Measurements from ENCODE around the gene FNDC5. TPM values are rescaled to one million over a fixed set of nuclear protein-coding genes. Genes with fewer than 3 reads are reported as not detected.

FNDC5 gene
- total RNA-seq, 2 experiments from 2014 or later = not detected

DNA sequence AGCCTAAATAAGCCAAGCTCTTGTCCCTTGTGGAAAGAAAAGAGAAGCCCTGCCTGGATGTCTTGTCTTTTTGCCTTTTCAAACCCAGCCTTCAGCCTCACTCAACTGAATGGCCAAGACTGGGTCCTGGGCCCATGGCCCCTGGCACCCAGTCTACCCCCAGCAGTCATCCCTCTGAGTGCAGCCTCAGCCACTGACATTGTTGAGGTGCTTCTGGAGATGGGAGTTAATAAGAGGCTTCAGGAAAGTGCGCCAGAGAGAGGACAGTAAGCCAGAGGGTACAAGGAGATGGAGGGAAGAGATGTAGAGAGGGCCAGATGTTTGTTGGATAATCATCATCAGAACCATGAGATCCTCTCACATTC, 6.8 kb downstream of the FNDC5 start:
- no peak for TF ChIP-seq CTCF (IDR thresholded peaks at IDR 0.05)
- H3K9me3 Mint-ChIP-seq = no peaks in the 10 kb centered on the region
- Histone ChIP-seq H3K27me3 (ENCODE audit: control insufficient read depth in 1 of 2, insufficient read depth in 2 of 2, low read length in 2 of 2) (no peaks in the 10 kb centered on the region), H3K9me3 (ENCODE audit: control insufficient read depth in 1 of 2, insufficient read depth in 1 of 2, low read length in 2 of 2) (no peaks in the 10 kb centered on the region), H3K27ac (ENCODE audit: low read depth in 1 of 2, low read length in 2 of 2) (no peak overlapping the region), H3K36me3 (ENCODE audit: insufficient read depth, low read length) (peaks cover 19% of the 10 kb centered on the region), H3K4me3 (ENCODE audit: low read length) (no peak overlapping the region), H3K4me1 (ENCODE audit: insufficient read depth, low read length) (no peaks in the 10 kb centered on the region)
- DNase-seq (no peak), ATAC-seq (ENCODE audit: poor library complexity) (no peak)
- H3K27me3 Mint-ChIP-seq = peaks cover 6% of the 10 kb centered on the region
- no peak overlapping the region for H3K4me3 Mint-ChIP-seq
- ChIA-PET POLR2A (no interaction called here), CTCF (no interaction called here)
- H3K27ac Mint-ChIP-seq = no peak overlapping the region
- peaks cover 37% of the 10 kb centered on the region for H3K36me3 Mint-ChIP-seq (ENCODE audit: low read depth)
- no peaks in the 10 kb centered on the region for H3K4me1 Mint-ChIP-seq (ENCODE audit: low read depth)
- intact Hi-C loops (cut with DNase I, micrococcal nuclease) = no loop called here

GRCh38 chr1:32863218-32863880, 7.4 kb downstream of the FNDC5 start:
- Mint-ChIP-seq H3K4me1 (ENCODE audit: low read depth) (no peaks in the 10 kb centered on the region), H3K36me3 (ENCODE audit: low read depth) (peaks cover 42% of the 10 kb centered on the region), H3K4me3 (no peak overlapping the region), H3K27me3 (peaks cover under 1% of the 10 kb centered on the region), H3K9me3 (no peaks in the 10 kb centered on the region), H3K27ac (no peak overlapping the region)
- CTCF ChIA-PET = interaction anchor here (1.2 kb wide), 1 partner anchor 13 kb away, joined by 4 read pairs; no protein-coding TSS in a partner anchor
- ATAC-seq (ENCODE audit: poor library complexity) = no peak
- Histone ChIP-seq H3K9me3 (ENCODE audit: control insufficient read depth in 1 of 2, insufficient read depth in 1 of 2, low read length in 2 of 2) (no peaks in the 10 kb centered on the region), H3K4me1 (ENCODE audit: insufficient read depth, low read length) (no peaks in the 10 kb centered on the region), H3K27me3 (ENCODE audit: control insufficient read depth in 1 of 2, insufficient read depth in 2 of 2, low read length in 2 of 2) (no peaks in the 10 kb centered on the region), H3K36me3 (ENCODE audit: insufficient read depth, low read length) (peaks cover 19% of the 10 kb centered on the region), H3K27ac (ENCODE audit: low read depth in 1 of 2, low read length in 2 of 2) (no peak overlapping the region), H3K4me3 (ENCODE audit: low read length) (no peak overlapping the region)
- DNase-seq = no peak
- intact Hi-C loops (cut with DNase I, micrococcal nuclease) = no loop called here
- POLR2A ChIA-PET = no interaction called here
- no peak for TF ChIP-seq CTCF (IDR thresholded peaks at IDR 0.05)

DNA sequence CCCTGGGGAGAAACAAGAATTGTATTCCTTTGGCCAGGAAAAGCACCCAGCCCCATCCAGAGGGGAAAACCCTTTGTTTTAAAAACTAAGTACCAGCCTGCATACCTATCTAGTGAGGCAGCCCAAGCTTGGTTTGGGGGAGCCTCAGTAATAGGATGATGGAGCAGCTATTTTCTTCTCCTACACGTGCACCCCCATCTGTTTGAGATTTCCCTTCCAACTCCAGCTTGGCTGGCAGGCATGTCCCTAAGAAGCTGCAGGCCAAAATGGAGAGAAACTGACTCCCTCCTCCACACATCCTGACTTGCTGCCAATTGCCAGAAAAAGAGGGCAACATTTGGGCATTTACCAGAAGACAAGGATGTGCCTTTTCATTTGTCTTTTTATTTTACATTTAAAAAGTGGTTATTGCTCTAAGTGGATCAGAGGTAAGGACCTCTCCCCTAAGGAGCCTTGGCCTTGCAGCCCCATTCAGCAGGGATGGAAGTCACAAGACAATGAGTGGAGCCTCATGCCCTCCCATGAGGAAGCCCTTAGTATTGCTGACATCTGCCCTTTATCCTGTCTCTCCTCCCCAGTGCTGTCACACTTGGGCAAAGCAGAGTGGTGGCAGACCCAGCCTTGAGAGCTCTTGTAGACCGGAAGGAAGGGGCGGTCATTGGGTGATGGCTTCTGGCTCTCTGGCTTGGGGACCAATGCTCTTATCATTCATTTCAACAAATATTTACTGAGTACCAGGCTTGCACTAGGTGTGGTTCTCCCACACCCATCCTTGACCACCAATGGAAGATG, 8.6 kb downstream of the FNDC5 start:
- no peak overlapping the region for H3K4me3 Mint-ChIP-seq
- no peaks in the 10 kb centered on the region for H3K4me1 Mint-ChIP-seq (ENCODE audit: low read depth)
- Histone ChIP-seq H3K27me3 (ENCODE audit: control insufficient read depth in 1 of 2, insufficient read depth in 2 of 2, low read length in 2 of 2) (no peaks in the 10 kb centered on the region), H3K27ac (ENCODE audit: low read depth in 1 of 2, low read length in 2 of 2) (no peak overlapping the region), H3K4me3 (ENCODE audit: low read length) (no peak overlapping the region), H3K9me3 (ENCODE audit: control insufficient read depth in 1 of 2, insufficient read depth in 1 of 2, low read length in 2 of 2) (no peaks in the 10 kb centered on the region), H3K4me1 (ENCODE audit: insufficient read depth, low read length) (no peaks in the 10 kb centered on the region), H3K36me3 (ENCODE audit: insufficient read depth, low read length) (peaks cover 28% of the 10 kb centered on the region)
- H3K9me3 Mint-ChIP-seq = no peaks in the 10 kb centered on the region
- CTCF ChIA-PET = interaction anchor here (1.2 kb wide), 1 partner anchor 15 kb away, joined by 4 read pairs; no protein-coding TSS in a partner anchor
- H3K27me3 Mint-ChIP-seq = no peaks in the 10 kb centered on the region
- intact Hi-C loops (cut with DNase I, micrococcal nuclease) = no loop called here
- DNase-seq (no peak), ATAC-seq (ENCODE audit: poor library complexity) (no peak)
- no peak for TF ChIP-seq CTCF (IDR thresholded peaks at IDR 0.05)
- H3K27ac Mint-ChIP-seq = no peak overlapping the region
- H3K36me3 Mint-ChIP-seq (ENCODE audit: low read depth) = peaks cover 54% of the 10 kb centered on the region
- POLR2A ChIA-PET = no interaction called here

Data from CD4-positive, alpha-beta T cell (primary cell).